Left lobe of liver (tissue), 2 donors: ENCODE data around the gene RUVBL1. TPM values are rescaled to one million over a fixed set of nuclear protein-coding genes. Genes with fewer than 3 reads are reported as not detected.

Source experiments
- ATAC-seq: fragments of 200-7000 bp; cut with Tn5 transposase; one replicate; pipeline ENCODE4 v1.9.1; 2020; ENCODE audit warnings: mild to moderate bottlenecking, moderate library complexity
- DNase-seq: peaks from one replicate; pipeline ENCODE4 v3.0.0-alpha.2; 2020; ENCODE audit warnings: low spot score
- total RNA-seq: library from RNA; stranded (reverse); gene quantifications from one replicate; pipeline ENCODE4 v1.2.1, GENCODE V29; 2021
- donor health status: DM: no; HTN: no; CAD: no; lungs with moderate emphysema.
- donor health status: DM: no; HTN: yes; CAD: no.

Gene RUVBL1
- total RNA-seq, 1 donor from 2014 or later, result 11.3 TPM

GRCh38 chr3:128036119-128036518 is 87.5 kb downstream of the RUVBL1 start:
- DNase-seq (no peak), ATAC-seq (peak; percentile 81)

DNA sequence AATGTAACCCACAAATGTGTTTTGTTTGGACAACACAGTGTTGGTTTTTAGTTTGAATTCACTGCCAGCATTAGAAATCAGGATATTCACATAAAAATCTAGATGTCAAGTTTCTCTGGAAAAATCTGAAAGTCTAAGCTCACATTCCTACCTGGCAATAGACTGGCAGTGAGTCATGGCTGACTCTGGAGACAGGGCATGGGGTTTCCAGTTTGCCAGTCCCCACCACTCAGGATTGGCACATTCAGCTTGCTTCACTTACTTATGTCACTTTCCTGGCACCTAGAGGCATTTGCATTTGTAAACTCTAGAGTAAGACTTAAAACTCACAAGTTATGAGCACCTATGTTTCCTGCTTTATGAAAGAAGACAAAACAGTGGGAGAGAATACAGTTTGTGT is 90.5 kb downstream of the RUVBL1 start:
- DNase-seq (no peak), ATAC-seq (peak; percentile 36)

Other genes with a start within 250 kb of the RUVBL1 start
- 0.05 TPM for gene KBTBD12, start 208.6 kb downstream of the RUVBL1 start, total RNA-seq
- 152 TPM for gene SEC61A1, start 71.4 kb downstream of the RUVBL1 start, total RNA-seq
- 12.8 TPM for gene EEFSEC, start 29.7 kb upstream of the RUVBL1 start, total RNA-seq